HEK293T (cell line): ENCODE data around the gene BOD1.
A peak's percentile ranks its signal among the peaks of the same experiment; 100 is the strongest.

ENCODE experiments used
- CTCF ChIA-PET: fragments of 350-600 bp; formaldehyde crosslinking; extraction: SDS; loops from one replicate; lab custom pipeline; 2021; ENCODE audit warnings: antibody characterized with exemption, inconsistent platforms; lab: Yijun Ruan, JAX
- POLR2A ChIA-PET: fragments of 350-600 bp; formaldehyde crosslinking; extraction: SDS; loops from one replicate; lab custom pipeline; 2020; ENCODE audit warnings: antibody characterized with exemption, inconsistent platforms; lab: Yijun Ruan, JAX
- DNase-seq: peaks from one replicate; pipeline ENCODE4 v3.0.0; 2012; ENCODE audit warnings: mixed read lengths; ENCODE audit errors: extremely low spot score
- ARNT ChIP-seq: fragments of 450-650 bp; IDR thresholded peaks from 2 replicates; pipeline ENCODE4 v1.6.1; 2017; ENCODE audit warnings: mild to moderate bottlenecking
- BHLHE40 ChIP-seq: fragments of 450-650 bp; IDR thresholded peaks from 2 replicates; pipeline ENCODE4 v1.6.1; 2016; ENCODE audit warnings: mild to moderate bottlenecking, moderate library complexity, borderline replicate concordance
- CTBP1 ChIP-seq: fragments of 450-650 bp; IDR thresholded peaks from 2 replicates; pipeline ENCODE4 v1.6.1; 2016; ENCODE audit warnings: borderline replicate concordance
- ELF4 ChIP-seq: fragments of 450-650 bp; IDR thresholded peaks from 2 replicates; pipeline ENCODE4 v1.6.1; 2017; ENCODE audit warnings: antibody characterized with exemption
- FOXA1 ChIP-seq: fragments of 450-650 bp; IDR thresholded peaks from 2 replicates; pipeline ENCODE4 v1.6.1; 2016; ENCODE audit warnings: mild to moderate bottlenecking
- FOXK2 ChIP-seq: fragments of 450-650 bp; IDR thresholded peaks from 2 replicates; pipeline ENCODE4 v1.6.1; 2016; ENCODE audit warnings: mild to moderate bottlenecking
- FOXM1 ChIP-seq: fragments of 450-650 bp; IDR thresholded peaks from 2 replicates; pipeline ENCODE4 v1.6.1; 2017; ENCODE audit warnings: mild to moderate bottlenecking, borderline replicate concordance
- HDGF ChIP-seq: fragments of 450-650 bp; IDR thresholded peaks from 2 replicates; pipeline ENCODE4 v1.6.1; 2017; ENCODE audit warnings: antibody characterized with exemption, borderline replicate concordance
- L3MBTL2 ChIP-seq: fragments of 450-650 bp; conservative IDR thresholded peaks from 2 replicates; pipeline ENCODE4 v1.6.1; 2016; ENCODE audit warnings: mild to moderate bottlenecking
- LEF1 ChIP-seq: fragments of 450-650 bp; IDR thresholded peaks from 2 replicates; pipeline ENCODE4 v1.6.1; 2017; ENCODE audit warnings: mild to moderate bottlenecking, borderline replicate concordance
- NFRKB ChIP-seq: fragments of 450-650 bp; IDR thresholded peaks from 2 replicates; pipeline ENCODE4 v1.6.1; 2016; ENCODE audit warnings: mild to moderate bottlenecking, moderate library complexity
- PKNOX1 ChIP-seq: fragments of 450-650 bp; IDR thresholded peaks from 2 replicates; pipeline ENCODE4 v1.6.1; 2016
- SP1 ChIP-seq: fragments of 450-650 bp; IDR thresholded peaks from 2 replicates; pipeline ENCODE4 v1.6.1; 2017
- SUZ12 ChIP-seq: fragments of 450-650 bp; IDR thresholded peaks from 2 replicates; pipeline ENCODE4 v1.6.1; 2016; ENCODE audit warnings: mild to moderate bottlenecking
- TARDBP ChIP-seq: fragments of 450-650 bp; IDR thresholded peaks from 2 replicates; pipeline ENCODE4 v1.6.1; 2016
- ZNF384 ChIP-seq: fragments of 450-650 bp; IDR thresholded peaks from 2 replicates; pipeline ENCODE4 v1.6.1; 2016

The BOD1 gene

GRCh38 chr5:173623789-173624188 lies 7.3 kb upstream of the BOD1 start:
- TF ChIP-seq ZNF384 (no peak), ELF4 (no peak), FOXM1 (no peak), BHLHE40 (no peak), CTBP1 (no peak), SUZ12 (no peak), PKNOX1 (no peak), TARDBP (no peak), SP1 (no peak), FOXA1 (no peak), L3MBTL2 (no peak), LEF1 (no peak), ARNT (no peak), HDGF (no peak), NFRKB (no peak), FOXK2 (no peak)
- ChIA-PET POLR2A (no interaction called here), CTCF (interaction anchor here (0.7 to 0.9 kb wide), 2 partner anchors 61 to 302 kb away, joined by 3 read pairs; no protein-coding TSS in a partner anchor)
- DNase-seq: no peak

DNA sequence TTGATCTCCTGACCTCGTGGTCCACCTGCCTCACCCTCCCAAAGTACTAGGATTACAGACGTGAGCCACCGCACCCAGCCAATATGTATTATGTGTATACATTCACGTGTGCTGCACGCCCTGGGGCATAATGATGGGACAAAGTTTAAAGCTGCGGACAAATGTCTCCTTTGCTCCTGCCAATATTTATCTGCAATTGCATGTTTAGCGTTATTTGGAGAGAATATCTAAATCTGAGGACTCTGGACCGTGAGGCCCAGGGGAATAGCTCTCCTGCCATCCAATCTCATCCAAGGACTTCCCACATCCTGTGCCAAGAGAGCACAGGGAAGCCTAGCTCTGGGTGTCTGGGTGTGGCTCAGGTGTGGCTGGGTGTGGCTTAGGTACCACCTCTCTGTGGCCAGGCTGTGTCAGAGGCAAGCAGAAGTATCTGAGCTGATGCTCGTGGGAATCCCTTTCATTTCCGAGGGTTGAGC lies 6.9 kb upstream of the BOD1 start:
- no peak for TF ChIP-seq CTBP1
- TF ChIP-seq PKNOX1: no peak
- no peak for TF ChIP-seq FOXK2
- no peak for TF ChIP-seq FOXA1
- no peak for TF ChIP-seq SUZ12
- no peak for TF ChIP-seq BHLHE40
- no peak for TF ChIP-seq NFRKB
- no peak for TF ChIP-seq TARDBP
- ChIA-PET POLR2A (no interaction called here), CTCF (interaction anchor here (0.7 to 0.9 kb wide), 2 partner anchors 61 to 302 kb away, joined by 3 read pairs; no protein-coding TSS in a partner anchor)
- DNase-seq: no peak

- ChIA-PET CTCF (interaction anchor here (1.3 kb wide), 1 partner anchor 303 kb away, joined by 4 read pairs; no protein-coding TSS in a partner anchor), POLR2A (no interaction called here)
- DNase-seq: no peak
- TF ChIP-seq ARNT (no peak), NFRKB (no peak), L3MBTL2 (no peak), ZNF384 (no peak), SP1 (no peak), BHLHE40 (no peak), LEF1 (no peak), FOXK2 (no peak), FOXA1 (no peak), SUZ12 (no peak), ELF4 (no peak), PKNOX1 (no peak), HDGF (no peak), TARDBP (no peak), FOXM1 (no peak)
These were observed 6.0 kb upstream of the BOD1 start for GRCh38 chr5:173622183-173623047.

- TF ChIP-seq SUZ12: no peak
- no peak for TF ChIP-seq FOXA1
- TF ChIP-seq TARDBP: no peak
- no peak for TF ChIP-seq BHLHE40
- TF ChIP-seq SP1: no peak
- ChIA-PET POLR2A (no interaction called here), CTCF (no interaction called here)
- no peak for DNase-seq
These were observed 4.3 kb upstream of the BOD1 start for GRCh38 chr5:173620784-173621183.

DNA sequence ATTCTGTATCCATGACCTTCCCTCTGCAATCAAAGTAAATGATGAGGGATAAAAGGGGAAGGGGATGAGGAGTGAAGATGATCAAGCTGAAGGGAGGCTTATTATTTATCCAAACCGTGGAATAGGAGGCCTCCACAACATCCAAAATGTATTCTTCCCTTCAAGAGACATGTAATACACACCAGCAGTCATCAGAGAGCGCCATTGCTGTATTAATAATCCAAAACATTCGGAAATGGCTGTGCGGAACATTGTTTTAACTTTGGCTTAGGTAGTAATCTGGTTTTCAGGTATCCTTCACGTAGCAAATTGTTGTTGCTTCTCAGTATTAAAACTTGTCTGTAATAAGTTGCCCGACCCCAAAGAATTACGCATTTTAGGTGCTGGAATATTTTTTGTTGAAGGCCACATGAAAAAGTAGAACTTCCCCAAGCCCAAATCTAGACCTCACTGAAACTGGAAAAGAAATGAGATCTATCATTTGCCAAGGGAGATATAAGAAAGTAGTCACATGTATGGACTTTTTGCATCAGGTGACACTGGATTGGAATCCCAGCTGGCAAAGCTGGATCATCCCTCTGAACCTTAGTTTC lies 2.6 kb upstream of the BOD1 start:
- peak; percentile 62 for DNase-seq
- CTCF ChIA-PET: interaction anchor here (0.8 to 1.2 kb wide), 4 partner anchors 27 to 355 kb away, joined by 3 to 8 read pairs (median 4); no protein-coding TSS in a partner anchor
- no peak for TF ChIP-seq ELF4
- TF ChIP-seq CTBP1: no peak
- no peak for TF ChIP-seq NFRKB
- no peak for TF ChIP-seq HDGF
- no peak for TF ChIP-seq FOXA1
- TF ChIP-seq FOXM1: no peak
- no peak for TF ChIP-seq SP1
- no peak for TF ChIP-seq PKNOX1
- TF ChIP-seq ZNF384: no peak
- no peak for TF ChIP-seq FOXK2
- TF ChIP-seq LEF1: no peak
- no peak for TF ChIP-seq SUZ12
- POLR2A ChIA-PET: interaction anchor here (1.8 to 4.6 kb wide), 2 partner anchors 355 to 693 kb away, joined by 5 to 28 read pairs; no protein-coding TSS in a partner anchor
